NB4 (cell line): ENCODE results near the gene NUP98.

ENCODE experiments used
- POLR2A ChIP-seq: IDR thresholded peaks from 2 replicates; pipeline ENCODE4 v1.6.1; 2011; ENCODE audit warnings: mild to moderate bottlenecking; ENCODE audit not compliant: insufficient read length; ENCODE audit errors: extremely low read depth
- TF ChIP-seq, protein P1 (sequence below): IDR thresholded peaks from one replicate; pipeline ENCODE4 v1.5.1; 2012; ENCODE audit warnings: low read depth, low read length

GRCh38 chr11:3685923-3686322, 111.4 kb downstream of the NUP98 start:
- TF ChIP-seq, protein P1, sequence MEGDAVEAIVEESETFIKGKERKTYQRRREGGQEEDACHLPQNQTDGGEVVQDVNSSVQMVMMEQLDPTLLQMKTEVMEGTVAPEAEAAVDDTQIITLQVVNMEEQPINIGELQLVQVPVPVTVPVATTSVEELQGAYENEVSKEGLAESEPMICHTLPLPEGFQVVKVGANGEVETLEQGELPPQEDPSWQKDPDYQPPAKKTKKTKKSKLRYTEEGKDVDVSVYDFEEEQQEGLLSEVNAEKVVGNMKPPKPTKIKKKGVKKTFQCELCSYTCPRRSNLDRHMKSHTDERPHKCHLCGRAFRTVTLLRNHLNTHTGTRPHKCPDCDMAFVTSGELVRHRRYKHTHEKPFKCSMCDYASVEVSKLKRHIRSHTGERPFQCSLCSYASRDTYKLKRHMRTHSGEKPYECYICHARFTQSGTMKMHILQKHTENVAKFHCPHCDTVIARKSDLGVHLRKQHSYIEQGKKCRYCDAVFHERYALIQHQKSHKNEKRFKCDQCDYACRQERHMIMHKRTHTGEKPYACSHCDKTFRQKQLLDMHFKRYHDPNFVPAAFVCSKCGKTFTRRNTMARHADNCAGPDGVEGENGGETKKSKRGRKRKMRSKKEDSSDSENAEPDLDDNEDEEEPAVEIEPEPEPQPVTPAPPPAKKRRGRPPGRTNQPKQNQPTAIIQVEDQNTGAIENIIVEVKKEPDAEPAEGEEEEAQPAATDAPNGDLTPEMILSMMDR: no peak
- no peak for TF ChIP-seq POLR2A
